Measurements from ENCODE around the gene ARPC5.

ARPC5 gene

DNA sequence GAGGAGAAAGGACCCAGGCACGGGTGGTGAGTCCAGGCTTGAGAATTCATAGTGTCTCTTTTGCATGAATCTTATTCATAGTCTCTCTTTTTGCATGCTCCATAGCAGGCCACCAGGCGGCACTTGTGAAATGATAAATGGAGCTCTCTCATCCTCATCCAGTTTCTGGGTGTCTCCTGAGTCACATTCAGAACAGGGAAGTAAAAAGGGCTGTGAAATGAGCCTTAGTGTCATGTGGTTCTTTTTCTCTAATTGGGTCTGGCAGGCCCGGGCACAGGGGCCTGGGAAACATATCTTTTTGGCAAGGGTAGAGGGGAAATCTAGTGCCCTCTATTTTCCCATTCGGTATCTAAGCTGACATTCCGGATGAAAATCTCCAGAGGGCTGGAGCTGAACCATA is 26.3 kb downstream of the ARPC5 start:
- no peaks in the 10 kb centered on the region for H3K4me1 ChIP-seq (ENCODE audit: control insufficient read depth in 1 of 2, insufficient read depth in 2 of 2, low read length in 2 of 2)
- H3K9ac ChIP-seq (ENCODE audit: low read length) = no peak overlapping the region
- no CpG with 5 or more reads among the region's 5 CpGs for WGBS (ENCODE audit: extremely low coverage, insufficient coverage, insufficient read length)
- H2BK5ac ChIP-seq (ENCODE audit: low read depth, low read length, poor library complexity) = no peak overlapping the region
- H3K14ac ChIP-seq (ENCODE audit: low read length) = no peak overlapping the region
- no peak overlapping the region for H4K91ac ChIP-seq (ENCODE audit: low read depth, low read length)
- no peak overlapping the region for H3K27ac ChIP-seq (ENCODE audit: low read depth, low read length)
- no peak overlapping the region for H2BK12ac ChIP-seq (ENCODE audit: low read length)
- H3K79me1 ChIP-seq (ENCODE audit: low read length) = no peaks in the 10 kb centered on the region
- H2AK5ac ChIP-seq (ENCODE audit: low read length) = no peak overlapping the region
- no peak overlapping the region for H3K4me2 ChIP-seq (ENCODE audit: low read length)
- DNase-seq = peak in 1 of 2 donors; percentile 56
- no peak overlapping the region for H3K23ac ChIP-seq (ENCODE audit: low read length)
- no peaks in the 10 kb centered on the region for H3K9me3 ChIP-seq (ENCODE audit: insufficient read depth, low read depth, low read length)
- no peaks in the 10 kb centered on the region for H3K79me2 ChIP-seq (ENCODE audit: control insufficient read depth, insufficient read depth, low read length, poor library complexity)
- H3K4me3 ChIP-seq (ENCODE audit: low read depth, low read length) = no peak overlapping the region
- no peak overlapping the region for H3K4ac ChIP-seq (ENCODE audit: low read depth, low read length)
- H3K27me3 ChIP-seq (ENCODE audit: insufficient read depth, low read length) = no peaks in the 10 kb centered on the region
- no peak overlapping the region for H4K8ac ChIP-seq (ENCODE audit: low read depth, low read length)
- H4K12ac ChIP-seq (ENCODE audit: low read depth, low read length) = no peak overlapping the region
- no peak overlapping the region for H2AFZ ChIP-seq (ENCODE audit: insufficient read depth, low read length, poor library complexity)
- H2BK120ac ChIP-seq (ENCODE audit: insufficient read depth, low read length, poor library complexity) = no peak overlapping the region
- no peak overlapping the region for H3K18ac ChIP-seq (ENCODE audit: low read length)
- H3K36me3 ChIP-seq (ENCODE audit: control insufficient read depth in 1 of 2, insufficient read depth in 2 of 2, low read length in 2 of 2) = no peaks in the 10 kb centered on the region

DNA sequence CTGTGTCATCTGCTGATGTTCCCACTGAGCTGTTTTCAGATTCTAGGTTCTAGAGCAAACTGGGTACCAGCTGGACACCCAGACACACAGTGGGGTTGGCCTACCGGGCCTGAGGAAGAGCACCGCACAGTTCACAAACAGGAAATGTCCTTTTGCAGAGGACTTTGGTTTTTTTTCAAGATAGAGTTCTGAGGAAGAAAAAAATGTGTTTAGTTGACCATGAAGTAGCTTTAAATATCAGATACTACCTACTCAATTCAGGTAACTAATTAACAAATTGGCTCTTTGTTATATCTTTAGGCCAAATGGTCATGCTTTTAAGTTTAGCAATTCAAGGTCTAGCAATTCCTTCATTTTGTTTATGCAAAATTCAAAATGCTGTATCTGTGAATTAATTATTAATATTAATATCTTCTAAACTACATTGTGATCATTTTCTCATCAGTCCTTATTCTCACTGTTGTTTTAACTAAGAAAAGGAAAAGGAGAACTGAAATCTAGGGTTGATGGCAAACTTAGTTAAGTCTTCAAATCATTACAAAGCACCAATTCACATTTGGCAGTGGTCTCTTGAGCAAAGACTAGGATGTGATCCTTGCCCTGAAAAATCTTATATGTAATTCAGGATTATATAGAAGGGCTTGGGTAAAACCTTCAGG is 28.1 kb downstream of the ARPC5 start:
- H3K18ac ChIP-seq (ENCODE audit: low read length) = no peak overlapping the region
- no peak for DNase-seq
- H3K27me3 ChIP-seq (ENCODE audit: insufficient read depth, low read length) = no peaks in the 10 kb centered on the region
- no peak overlapping the region for H2AFZ ChIP-seq (ENCODE audit: insufficient read depth, low read length, poor library complexity)
- H2AK5ac ChIP-seq (ENCODE audit: low read length) = no peak overlapping the region
- no peak overlapping the region for H3K14ac ChIP-seq (ENCODE audit: low read length)
- H2BK12ac ChIP-seq (ENCODE audit: low read length) = no peak overlapping the region
- no peak overlapping the region for H3K27ac ChIP-seq (ENCODE audit: low read depth, low read length)
- no peak overlapping the region for H3K4ac ChIP-seq (ENCODE audit: low read depth, low read length)
- no peaks in the 10 kb centered on the region for H3K4me1 ChIP-seq (ENCODE audit: control insufficient read depth in 1 of 2, insufficient read depth in 2 of 2, low read length in 2 of 2)
- no peak overlapping the region for H3K9ac ChIP-seq (ENCODE audit: low read length)
- H2BK120ac ChIP-seq (ENCODE audit: insufficient read depth, low read length, poor library complexity) = no peak overlapping the region
- H3K4me2 ChIP-seq (ENCODE audit: low read length) = no peak overlapping the region
- no peaks in the 10 kb centered on the region for H3K36me3 ChIP-seq (ENCODE audit: control insufficient read depth in 1 of 2, insufficient read depth in 2 of 2, low read length in 2 of 2)
- no peak overlapping the region for H2BK5ac ChIP-seq (ENCODE audit: low read depth, low read length, poor library complexity)
- WGBS (ENCODE audit: extremely low coverage, insufficient coverage, insufficient read length) = no CpG with 5 or more reads among the region's 2 CpGs
- H4K12ac ChIP-seq (ENCODE audit: low read depth, low read length) = no peak overlapping the region
- no peak overlapping the region for H4K91ac ChIP-seq (ENCODE audit: low read depth, low read length)
- no peak overlapping the region for H3K23ac ChIP-seq (ENCODE audit: low read length)
- H3K4me3 ChIP-seq (ENCODE audit: low read depth, low read length) = no peak overlapping the region
- H4K8ac ChIP-seq (ENCODE audit: low read depth, low read length) = no peak overlapping the region
- no peaks in the 10 kb centered on the region for H3K79me2 ChIP-seq (ENCODE audit: control insufficient read depth, insufficient read depth, low read length, poor library complexity)
- no peaks in the 10 kb centered on the region for H3K79me1 ChIP-seq (ENCODE audit: low read length)
- H3K9me3 ChIP-seq (ENCODE audit: insufficient read depth, low read depth, low read length) = no peaks in the 10 kb centered on the region

DNA sequence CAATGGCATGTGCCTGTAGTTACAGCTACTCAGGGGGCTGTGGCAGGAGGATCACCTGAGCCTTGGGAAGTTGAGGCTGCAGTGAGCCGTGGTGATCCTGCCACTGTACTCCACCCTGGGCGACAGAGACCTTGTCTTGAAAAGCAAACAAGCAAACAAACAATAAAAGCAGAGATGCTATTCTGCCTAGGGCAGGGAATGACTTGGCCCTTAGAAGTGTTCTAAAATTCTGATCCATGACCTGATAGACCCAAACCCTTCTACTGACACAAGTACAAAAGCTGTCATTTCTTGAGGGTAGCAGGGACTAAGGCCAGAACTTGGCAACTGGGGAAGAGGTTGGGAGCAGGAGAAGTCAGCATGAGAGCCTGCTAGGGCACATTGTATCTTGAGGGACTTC is 29.7 kb downstream of the ARPC5 start:
- Histone ChIP-seq H2BK120ac (ENCODE audit: insufficient read depth, low read length, poor library complexity) (no peak overlapping the region), H2AK5ac (ENCODE audit: low read length) (no peak overlapping the region), H3K4me3 (ENCODE audit: low read depth, low read length) (no peak overlapping the region), H3K27ac (ENCODE audit: low read depth, low read length) (no peak overlapping the region), H4K91ac (ENCODE audit: low read depth, low read length) (no peak overlapping the region), H2AFZ (ENCODE audit: insufficient read depth, low read length, poor library complexity) (no peak overlapping the region), H3K18ac (ENCODE audit: low read length) (no peak overlapping the region), H3K36me3 (ENCODE audit: control insufficient read depth in 1 of 2, insufficient read depth in 2 of 2, low read length in 2 of 2) (no peaks in the 10 kb centered on the region), H3K9me3 (ENCODE audit: insufficient read depth, low read depth, low read length) (no peaks in the 10 kb centered on the region), H3K23ac (ENCODE audit: low read length) (no peak overlapping the region), H4K8ac (ENCODE audit: low read depth, low read length) (no peak overlapping the region), H3K27me3 (ENCODE audit: insufficient read depth, low read length) (no peaks in the 10 kb centered on the region), H4K12ac (ENCODE audit: low read depth, low read length) (no peak overlapping the region), H3K4me2 (ENCODE audit: low read length) (no peak overlapping the region), H3K14ac (ENCODE audit: low read length) (no peak overlapping the region), H3K9ac (ENCODE audit: low read length) (no peak overlapping the region), H2BK12ac (ENCODE audit: low read length) (no peak overlapping the region), H3K79me2 (ENCODE audit: control insufficient read depth, insufficient read depth, low read length, poor library complexity) (no peaks in the 10 kb centered on the region), H3K79me1 (ENCODE audit: low read length) (no peaks in the 10 kb centered on the region), H3K4me1 (ENCODE audit: control insufficient read depth in 1 of 2, insufficient read depth in 2 of 2, low read length in 2 of 2) (no peaks in the 10 kb centered on the region), H3K4ac (ENCODE audit: low read depth, low read length) (no peak overlapping the region), H2BK5ac (ENCODE audit: low read depth, low read length, poor library complexity) (no peak overlapping the region)
- no CpG with 5 or more reads among the region's 2 CpGs for WGBS (ENCODE audit: extremely low coverage, insufficient coverage, insufficient read length)
- DNase-seq = peak in 1 of 2 donors; percentile 59

DNA sequence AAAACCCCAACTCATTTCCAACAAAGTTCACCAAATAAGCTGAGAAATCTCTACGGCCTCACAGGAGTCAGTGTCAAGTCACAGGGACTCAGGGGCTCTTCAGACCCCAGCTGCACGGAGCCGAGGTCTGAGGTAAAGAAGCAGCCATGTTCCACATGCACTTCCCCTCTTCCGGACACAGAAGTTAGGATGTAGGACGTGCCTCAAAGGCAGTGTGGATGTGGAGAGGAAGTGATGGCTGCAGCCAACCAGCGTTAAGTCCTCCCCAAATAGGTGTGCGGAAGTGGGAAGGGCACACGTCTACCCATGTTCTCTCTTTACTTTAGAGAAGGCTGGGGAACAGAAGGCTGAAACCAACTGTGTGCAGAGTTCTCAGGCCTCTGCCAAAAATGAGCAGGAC is 30.8 kb downstream of the ARPC5 start:
- H2AK5ac ChIP-seq (ENCODE audit: low read length) = no peak overlapping the region
- no peak overlapping the region for H2AFZ ChIP-seq (ENCODE audit: insufficient read depth, low read length, poor library complexity)
- no peak overlapping the region for H3K4me3 ChIP-seq (ENCODE audit: low read depth, low read length)
- no peak overlapping the region for H2BK12ac ChIP-seq (ENCODE audit: low read length)
- H3K9ac ChIP-seq (ENCODE audit: low read length) = no peak overlapping the region
- H3K9me3 ChIP-seq (ENCODE audit: insufficient read depth, low read depth, low read length) = no peaks in the 10 kb centered on the region
- no peaks in the 10 kb centered on the region for H3K27me3 ChIP-seq (ENCODE audit: insufficient read depth, low read length)
- no peaks in the 10 kb centered on the region for H3K36me3 ChIP-seq (ENCODE audit: control insufficient read depth in 1 of 2, insufficient read depth in 2 of 2, low read length in 2 of 2)
- H3K79me1 ChIP-seq (ENCODE audit: low read length) = no peaks in the 10 kb centered on the region
- H3K4me1 ChIP-seq (ENCODE audit: control insufficient read depth in 1 of 2, insufficient read depth in 2 of 2, low read length in 2 of 2) = no peaks in the 10 kb centered on the region
- H3K18ac ChIP-seq (ENCODE audit: low read length) = no peak overlapping the region
- H3K27ac ChIP-seq (ENCODE audit: low read depth, low read length) = no peak overlapping the region
- H4K12ac ChIP-seq (ENCODE audit: low read depth, low read length) = no peak overlapping the region
- H3K23ac ChIP-seq (ENCODE audit: low read length) = no peak overlapping the region
- H2BK5ac ChIP-seq (ENCODE audit: low read depth, low read length, poor library complexity) = no peak overlapping the region
- H4K8ac ChIP-seq (ENCODE audit: low read depth, low read length) = no peak overlapping the region
- no peak overlapping the region for H3K14ac ChIP-seq (ENCODE audit: low read length)
- no peak overlapping the region for H3K4me2 ChIP-seq (ENCODE audit: low read length)
- no peak overlapping the region for H4K91ac ChIP-seq (ENCODE audit: low read depth, low read length)
- no peak overlapping the region for H3K4ac ChIP-seq (ENCODE audit: low read depth, low read length)
- DNase-seq = no peak
- no CpG with 5 or more reads among the region's 8 CpGs for WGBS (ENCODE audit: extremely low coverage, insufficient coverage, insufficient read length)
- H2BK120ac ChIP-seq (ENCODE audit: insufficient read depth, low read length, poor library complexity) = no peak overlapping the region
- no peaks in the 10 kb centered on the region for H3K79me2 ChIP-seq (ENCODE audit: control insufficient read depth, insufficient read depth, low read length, poor library complexity)

Data from trophoblast cell (in vitro differentiated cells and primary cell).